ENCODE measurements around the gene DHX9.
"Not testable (repeated sequence)": the region's sequence is repeated elsewhere in the genome, so short reads cannot be mapped to it uniquely, and the experiment has no call there.

The DHX9 gene

GRCh38 chr1:182889997-182890396, 50.9 kb downstream of the DHX9 start:
- DNase-seq (ENCODE audit: low spot score) = peak; percentile 48

DNA sequence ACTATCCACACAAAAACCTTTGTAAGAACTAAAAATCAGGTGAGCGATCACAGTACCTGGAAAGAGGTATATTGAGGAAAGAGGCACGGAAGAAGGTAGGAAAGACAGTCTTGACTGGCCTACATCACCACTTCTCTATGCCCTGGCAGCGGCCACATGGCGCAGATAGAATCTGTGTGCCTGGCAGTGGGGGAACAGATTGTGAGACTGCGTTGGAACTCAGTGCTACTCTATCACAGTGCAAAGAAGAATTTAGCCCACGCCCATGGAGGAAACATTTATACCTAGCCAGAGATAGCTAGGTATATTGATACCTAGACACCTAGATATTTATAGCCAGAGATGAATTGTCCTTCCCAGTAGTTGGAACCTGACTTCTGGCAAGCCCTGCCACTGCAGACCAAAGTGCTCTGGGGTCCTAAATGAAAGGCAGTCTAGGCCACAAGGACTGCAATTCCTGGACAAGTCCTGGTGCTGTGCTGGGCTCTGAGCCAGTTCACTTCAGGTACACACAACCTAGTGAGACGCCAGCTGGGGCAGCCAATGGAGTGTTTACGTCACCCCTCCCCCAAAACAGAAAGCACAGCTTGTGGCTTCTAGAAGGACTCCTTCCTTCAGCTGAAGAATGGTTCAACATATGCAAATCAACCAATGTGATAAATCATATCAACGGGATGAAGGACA, 51.9 kb downstream of the DHX9 start:
- DNase-seq (ENCODE audit: low spot score) = no peak

- no peak for DNase-seq (ENCODE audit: low spot score)
These were observed 58.5 kb downstream of the DHX9 start for GRCh38 chr1:182897696-182898095.

- DNase-seq (ENCODE audit: low spot score) = not testable (repeated sequence)
These were observed 62.8 kb downstream of the DHX9 start for GRCh38 chr1:182901946-182902345.

GRCh38 chr1:182905321-182905720, 66.2 kb downstream of the DHX9 start:
- no peak for DNase-seq (ENCODE audit: low spot score)

- DNase-seq (ENCODE audit: low spot score) = no peak
These were observed 70.4 kb downstream of the DHX9 start for GRCh38 chr1:182909578-182909977.

GRCh38 chr1:182910143-182910542, 71.0 kb downstream of the DHX9 start:
- no peak for DNase-seq (ENCODE audit: low spot score)

DNA sequence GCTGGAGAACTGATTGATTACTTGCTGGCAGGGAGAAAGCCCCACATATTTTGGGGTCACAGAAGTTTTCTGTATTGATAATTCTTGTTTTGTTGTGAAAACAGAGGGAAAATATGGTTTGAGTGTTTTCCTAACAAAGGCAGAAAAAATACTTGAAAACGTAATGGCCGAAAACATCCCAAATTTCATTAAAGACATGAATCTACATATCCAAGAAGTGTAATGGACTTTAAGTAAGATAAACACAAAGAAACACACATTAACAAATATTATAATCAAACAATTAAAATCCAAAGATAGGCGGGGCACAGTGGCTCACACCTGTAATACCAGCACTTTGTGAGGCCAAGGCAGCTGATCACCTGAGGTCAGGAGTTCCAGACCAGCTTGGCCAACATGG, 74.3 kb downstream of the DHX9 start:
- DNase-seq (ENCODE audit: low spot score) = no peak

DNA sequence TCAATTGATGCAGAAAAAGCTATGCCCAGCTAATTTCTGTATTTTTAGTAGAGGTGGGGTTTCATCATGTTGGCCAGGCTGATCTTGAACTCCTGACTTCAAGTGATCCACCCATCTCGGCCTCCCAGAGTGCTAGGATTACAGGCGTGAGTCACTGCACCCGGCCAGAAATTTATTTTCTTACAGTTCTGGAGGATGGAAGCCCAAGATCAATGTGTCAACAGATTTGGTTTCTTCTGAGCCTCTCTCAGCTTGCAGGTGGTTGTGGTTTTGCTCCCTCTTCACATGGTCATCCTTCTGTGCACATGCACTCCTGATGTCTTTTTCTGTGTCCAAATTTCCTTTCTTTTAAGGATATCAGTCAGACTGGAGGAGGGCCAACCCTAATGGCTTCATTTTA, 78.2 kb downstream of the DHX9 start:
- DNase-seq (ENCODE audit: low spot score) = no peak

DNA sequence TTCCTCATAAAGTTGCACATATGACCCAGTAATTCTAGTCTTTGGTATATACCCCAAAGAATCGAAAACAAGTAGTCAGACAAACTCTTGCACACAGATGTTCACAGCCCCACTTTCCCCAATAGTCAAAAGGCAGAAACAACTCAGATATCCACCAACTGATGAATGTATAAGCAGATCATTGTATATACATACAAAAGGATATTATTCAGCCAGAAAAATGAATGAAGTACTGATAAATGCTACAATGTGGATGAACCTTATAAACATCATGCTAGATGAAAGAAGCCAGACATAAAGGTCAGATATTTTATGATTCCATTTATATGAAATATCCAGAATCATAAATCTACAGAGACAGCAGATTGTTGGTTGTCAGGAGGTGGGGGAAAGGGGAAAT, 86.5 kb downstream of the DHX9 start:
- DNase-seq (ENCODE audit: low spot score) = no peak

DNA sequence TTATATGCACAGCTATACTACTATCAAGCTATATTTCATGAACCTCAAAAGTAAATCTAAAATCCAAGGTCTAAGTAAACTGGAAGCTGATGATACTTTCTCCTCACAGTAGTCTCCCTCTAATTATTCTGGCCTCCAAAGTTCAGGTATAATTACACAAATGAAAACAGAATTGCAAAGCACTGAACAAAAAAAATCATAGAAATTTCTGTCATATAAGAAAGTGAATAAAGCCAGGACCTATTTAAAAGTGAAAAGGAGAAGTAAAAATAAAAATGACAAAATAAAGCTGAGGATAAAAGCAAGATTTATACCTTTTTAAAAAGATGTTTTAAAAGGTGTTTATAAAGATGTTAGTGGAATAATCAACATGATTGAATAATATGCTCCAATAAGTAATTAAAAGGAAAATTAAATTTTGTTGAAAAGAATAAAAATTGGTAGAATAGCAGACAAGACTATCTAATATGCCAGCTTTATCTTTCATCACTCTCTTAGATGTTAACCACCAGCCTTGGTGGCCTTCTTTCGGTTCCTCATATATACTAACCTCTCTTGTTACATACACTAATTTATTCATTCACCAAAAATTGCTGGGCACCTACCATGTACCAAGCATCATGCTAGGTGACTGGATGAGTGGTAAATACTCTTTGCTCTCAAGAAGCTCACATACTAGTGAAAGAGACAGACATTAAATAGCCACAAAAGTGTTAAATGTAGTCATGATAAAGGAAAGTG, 88.7 kb downstream of the DHX9 start:
- no peak for DNase-seq (ENCODE audit: low spot score)

DNA sequence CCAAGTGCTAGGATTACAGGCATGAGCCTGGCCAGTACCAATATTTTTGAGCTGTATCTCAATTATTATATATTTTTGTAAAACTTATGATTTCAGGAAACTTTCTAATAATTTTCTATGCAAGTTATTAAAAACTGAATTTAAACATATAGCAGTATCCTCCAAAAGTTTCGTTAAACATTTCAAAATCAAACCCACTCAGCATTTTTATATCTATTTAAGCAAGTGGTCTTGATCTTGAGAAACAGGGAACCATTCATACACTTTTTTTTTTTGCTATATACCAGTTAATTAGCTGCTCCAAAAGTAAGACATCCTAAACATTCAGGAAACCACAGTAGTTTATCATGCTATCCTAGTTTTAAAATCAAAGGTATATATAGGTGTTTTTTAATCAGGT, 91.8 kb downstream of the DHX9 start:
- no peak for DNase-seq (ENCODE audit: low spot score)

- no peak for DNase-seq (ENCODE audit: low spot score)
These were observed 96.6 kb downstream of the DHX9 start for GRCh38 chr1:182935716-182936115.

Measured in activated CD4-positive, alpha-beta T cell treated with anti-CD3 and anti-CD28 coated beads, Interleukin-2, Interleukin-4, amounts not matched to agents 100 ng/mL and 50 ng/mL, durations not matched to agents 16 hours and 8 hours (primary cell).